GM19328 (cell line): ENCODE results near the gene PAX6.

Source experiments
- ATAC-seq: cut with Tn5 transposase; IDR thresholded peaks from one replicate; pipeline ENCODE4 v1.9.1; 2021; ENCODE audit warnings: mild to moderate bottlenecking, moderate library complexity; ENCODE audit not compliant: unreplicated experiment

The PAX6 gene

DNA sequence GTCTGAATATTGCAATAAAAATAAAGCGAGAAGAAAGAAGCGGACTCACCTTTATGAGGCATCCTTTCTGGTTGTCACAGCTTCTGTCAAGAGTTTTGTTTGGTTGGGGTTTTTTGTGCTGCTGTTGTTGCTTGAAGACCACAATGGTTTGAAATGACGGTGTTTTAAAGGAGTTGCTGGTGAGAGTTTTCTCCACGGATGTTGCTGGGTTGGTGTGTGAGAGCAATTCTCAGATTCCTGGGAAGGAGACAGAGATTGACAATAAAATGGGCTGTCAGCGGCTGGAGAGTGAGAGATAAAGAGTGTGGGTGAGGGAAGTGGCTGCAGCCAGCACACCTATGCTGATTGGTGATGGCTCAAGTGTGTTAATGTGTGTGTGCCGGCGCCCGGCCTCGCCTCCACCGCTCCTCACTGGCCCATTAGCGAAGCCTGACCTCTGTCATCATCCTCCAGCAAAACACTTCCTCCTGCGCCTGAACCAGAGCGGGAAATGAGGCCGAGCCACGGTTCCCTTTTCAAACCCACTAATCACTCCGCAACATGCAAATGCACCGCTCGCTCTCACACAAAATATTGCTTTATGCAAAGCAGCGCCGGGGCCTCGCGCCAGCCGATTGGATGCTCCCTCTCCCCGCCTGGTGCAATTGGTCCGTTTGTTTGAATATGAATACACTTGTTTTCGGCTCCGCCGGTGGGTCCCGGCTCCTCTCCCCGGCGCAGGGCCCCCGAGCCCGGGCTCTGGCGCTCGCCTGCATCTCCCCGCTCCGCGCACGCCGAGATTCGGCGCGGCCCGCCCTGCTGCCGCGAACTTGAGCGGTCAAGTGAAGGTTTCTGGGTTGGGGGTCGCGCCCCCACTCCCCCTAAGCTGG, at the start of gene PAX6:
TSS of gene PAX6 (minus strand) at position 544 of the 869 bp plus-strand sequence. CDS start 4,911 bp downstream, outside the sequence.
- ATAC-seq, result no peak

DNA sequence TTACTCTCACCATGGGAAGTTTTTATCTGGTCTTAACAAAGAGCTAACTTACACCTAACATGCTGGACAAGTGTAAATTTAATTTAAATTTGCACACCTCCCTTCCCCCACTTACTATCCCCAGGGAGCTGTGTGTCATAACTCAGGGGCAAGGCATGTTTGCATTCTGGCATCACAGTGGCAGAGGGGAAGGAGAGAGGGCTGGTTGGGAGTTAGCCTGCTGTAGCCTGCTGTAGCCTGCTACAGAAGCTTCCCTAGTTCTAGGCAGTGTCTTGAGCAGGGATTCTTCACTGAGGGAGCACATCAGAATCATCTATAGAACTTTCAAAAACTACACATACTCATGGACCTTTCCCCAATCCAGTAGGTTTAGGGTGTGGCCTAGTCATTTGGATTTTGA, 49.3 kb upstream of the PAX6 start:
- no peak for ATAC-seq

DNA sequence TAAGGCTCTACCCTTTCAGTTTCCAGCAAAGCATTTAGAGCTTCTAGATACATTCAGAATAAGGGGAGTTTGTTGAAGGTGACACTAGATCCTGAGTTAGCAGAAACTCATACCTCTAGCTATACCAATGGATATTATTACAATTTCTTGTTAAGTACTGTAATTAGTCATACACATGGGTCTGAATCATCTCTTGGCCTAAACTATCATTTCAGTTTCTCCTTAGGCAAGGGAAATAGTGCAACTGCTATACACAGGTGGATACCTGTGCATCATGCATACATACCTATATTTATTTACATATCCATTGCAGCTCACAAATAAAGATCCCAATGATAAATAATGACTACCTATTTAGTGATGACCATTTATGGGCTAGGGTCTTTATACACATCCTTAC, 45.1 kb upstream of the PAX6 start:
- no peak for ATAC-seq

GRCh38 chr11:31855466-31855865, 44.3 kb upstream of the PAX6 start:
- no peak for ATAC-seq

DNA sequence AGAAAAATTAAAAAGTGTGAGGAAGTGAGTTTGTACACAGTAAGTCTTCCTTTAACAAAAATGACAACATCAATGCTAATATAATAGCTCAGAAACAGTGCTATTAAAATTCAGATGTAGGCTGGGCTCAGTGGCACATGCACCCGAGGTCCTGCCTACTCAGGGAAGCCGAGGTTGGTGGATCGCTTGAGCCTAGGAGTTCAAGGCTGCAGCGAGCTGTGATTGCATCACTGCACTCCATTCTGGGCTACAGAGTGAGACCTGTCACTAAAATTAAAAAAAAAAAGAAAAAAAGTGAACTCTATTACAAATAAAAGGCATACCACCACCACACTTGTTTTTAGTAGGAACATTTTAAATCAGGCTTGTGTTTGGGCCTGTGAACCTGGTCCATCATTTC, 39.2 kb upstream of the PAX6 start:
- no peak for ATAC-seq

- no peak for ATAC-seq
Measured at GRCh38 chr11:31847761-31848160, 36.6 kb upstream of the PAX6 start.

DNA sequence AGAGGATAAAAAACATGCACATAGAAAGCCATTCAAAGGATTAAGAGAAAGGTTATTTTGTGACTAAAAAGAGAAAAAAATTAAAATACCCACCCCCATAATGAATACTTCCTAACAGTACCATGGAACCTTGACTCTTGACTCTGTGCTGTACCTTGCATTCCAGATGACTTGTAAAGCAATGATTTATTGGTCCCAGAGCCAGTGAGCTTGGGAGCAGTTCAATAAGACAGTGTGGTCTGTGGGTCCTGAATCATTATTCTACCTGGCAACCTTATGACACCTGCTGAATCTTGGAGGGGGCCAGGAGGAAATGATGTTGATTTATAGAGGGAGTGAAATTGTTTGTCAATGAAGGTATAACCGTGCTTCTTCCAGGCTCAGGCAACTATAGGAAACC, 34.2 kb upstream of the PAX6 start:
- ATAC-seq, result no peak

- ATAC-seq, result no peak
Measured at GRCh38 chr11:31844351-31844750, 33.2 kb upstream of the PAX6 start.

DNA sequence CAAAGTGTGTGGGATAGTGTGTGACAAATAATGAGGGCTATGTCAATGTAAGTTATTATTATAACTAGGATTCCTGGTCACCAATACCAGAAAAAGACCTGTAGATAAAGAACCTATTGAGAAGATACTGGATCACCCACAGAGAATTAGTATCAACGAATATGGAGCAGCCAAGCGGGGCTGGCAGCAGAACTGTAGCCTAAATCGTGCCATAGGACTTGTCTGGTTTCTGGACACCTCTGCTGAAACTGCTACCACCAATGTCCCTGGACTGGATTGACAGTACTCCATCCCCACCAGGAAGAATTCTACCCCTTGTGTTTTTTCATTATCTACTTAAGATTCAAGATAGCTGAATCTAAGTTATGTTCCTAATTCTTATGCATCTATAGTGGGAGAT, 30.3 kb upstream of the PAX6 start:
- no peak for ATAC-seq

GRCh38 chr11:31834237-31834636, 23.1 kb upstream of the PAX6 start:
- ATAC-seq, result no peak

- no peak for ATAC-seq
Measured at GRCh38 chr11:31830406-31830805, 19.3 kb upstream of the PAX6 start.

GRCh38 chr11:31828217-31828616, 17.1 kb upstream of the PAX6 start:
- no peak for ATAC-seq

DNA sequence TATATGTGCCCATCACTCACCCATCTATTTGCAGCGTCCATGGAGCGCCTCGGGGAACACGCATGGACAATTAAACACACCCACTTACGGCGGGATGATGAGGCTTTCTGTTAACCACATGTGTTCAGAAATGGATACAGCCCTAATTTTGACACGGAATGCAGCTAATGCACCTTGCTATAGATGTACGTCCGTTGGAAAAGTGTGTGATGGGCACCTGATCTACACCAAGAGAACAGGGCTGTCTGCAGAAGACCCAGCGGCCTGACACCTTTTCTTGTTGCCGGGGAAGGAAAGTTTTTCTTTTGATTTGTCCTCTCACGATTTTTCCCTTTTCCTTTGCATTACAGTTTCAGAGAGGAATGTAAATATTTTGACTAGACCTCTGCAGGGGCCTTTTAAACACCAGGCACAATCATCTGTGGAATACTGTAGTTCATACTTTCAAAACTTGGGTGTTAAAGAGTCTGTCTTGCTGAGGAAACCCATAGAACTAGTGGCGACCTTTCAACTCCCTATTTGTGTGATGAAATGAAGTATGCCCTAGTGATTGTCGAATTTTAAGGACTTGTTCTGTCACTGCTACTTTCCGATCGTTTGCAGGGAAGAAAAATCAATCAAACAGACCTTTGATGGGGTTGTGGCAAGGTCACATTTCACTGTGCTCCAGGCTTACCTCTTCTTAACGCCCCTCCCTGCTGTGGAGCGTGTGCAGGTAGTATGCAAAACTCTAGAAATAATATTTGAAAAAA, 16.5 kb upstream of the PAX6 start:
- no peak for ATAC-seq

- ATAC-seq, result no peak
Measured at GRCh38 chr11:31826536-31827438, 15.7 kb upstream of the PAX6 start.

DNA sequence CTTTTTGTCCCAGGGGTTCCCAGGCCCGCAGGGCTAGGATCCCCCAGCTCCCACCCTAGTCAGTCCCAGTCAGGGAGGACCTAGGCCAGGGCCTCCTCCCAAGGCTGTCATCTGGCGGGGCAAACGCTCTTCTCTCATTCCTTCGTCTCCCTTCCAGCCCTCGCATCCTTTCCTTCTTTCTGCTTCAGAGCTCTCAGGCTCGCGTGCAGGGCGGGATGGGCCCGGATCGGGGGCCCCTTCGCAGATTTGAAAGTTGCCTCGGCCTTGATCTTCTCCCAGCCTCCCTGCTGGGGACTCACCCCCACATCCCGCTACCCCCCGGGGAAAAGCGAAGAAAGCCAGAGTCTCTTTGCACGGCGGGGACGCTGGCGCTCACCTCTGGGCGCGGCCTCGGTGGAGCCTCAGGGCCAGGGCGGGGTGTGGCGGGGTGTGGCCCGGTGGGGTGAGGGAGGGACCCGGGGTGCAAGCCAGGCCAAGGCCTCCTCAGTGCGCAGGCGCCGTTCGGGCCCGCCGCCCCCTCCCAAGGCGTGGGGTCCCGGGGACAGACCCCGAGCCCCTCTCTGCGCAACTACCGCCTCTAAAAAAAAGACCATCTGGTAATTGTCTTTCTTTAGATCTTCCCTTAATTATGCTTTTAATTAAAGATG, 14.8 kb upstream of the PAX6 start:
- ATAC-seq, result no peak

DNA sequence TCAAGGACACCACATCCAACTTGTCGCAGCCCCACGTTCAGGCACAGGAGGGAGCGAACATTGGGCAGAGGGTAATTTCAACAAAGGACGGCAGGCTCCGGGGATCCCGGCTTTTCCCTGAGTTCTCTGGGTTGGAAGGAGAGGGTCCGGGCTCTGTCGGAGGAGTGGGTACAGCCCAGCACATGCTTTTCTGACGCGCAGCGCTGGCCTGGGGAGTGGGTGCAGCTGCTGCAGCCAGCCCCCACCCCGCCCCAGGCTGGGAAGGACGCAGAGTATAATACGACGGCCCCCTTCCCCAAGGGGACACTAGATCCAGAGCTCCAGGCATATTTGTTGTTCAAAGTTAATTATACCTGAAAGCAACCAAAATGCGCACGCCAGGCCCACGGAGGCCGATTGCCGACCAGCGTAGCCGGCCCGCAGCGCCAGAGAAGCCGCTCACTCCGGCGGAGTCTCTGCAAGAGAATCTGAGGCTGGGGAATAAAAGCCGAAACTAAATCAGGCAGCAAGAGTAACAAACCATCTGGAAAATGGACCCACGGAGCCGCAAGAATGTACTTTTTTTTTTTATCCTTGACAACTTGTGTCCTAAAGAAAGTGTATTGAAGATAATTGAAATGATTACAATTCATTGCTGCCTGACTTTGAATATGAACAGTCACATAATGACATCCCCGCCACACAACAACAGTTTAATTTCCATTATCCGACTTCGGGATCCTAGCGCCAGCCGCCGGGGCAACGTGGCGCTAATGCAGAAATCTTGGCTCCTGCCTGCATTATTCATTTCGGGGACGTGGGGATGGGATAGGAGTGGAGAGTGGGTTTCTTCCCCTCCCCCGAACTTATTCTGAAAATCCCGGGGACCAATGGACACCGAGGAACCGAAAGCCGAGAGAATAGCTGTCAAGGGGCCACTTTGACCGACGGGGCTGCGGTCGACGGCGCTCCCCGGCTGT, 14.0 kb upstream of the PAX6 start:
- ATAC-seq, result no peak

- ATAC-seq, result no peak
Measured at GRCh38 chr11:31824332-31824878, 13.3 kb upstream of the PAX6 start.

DNA sequence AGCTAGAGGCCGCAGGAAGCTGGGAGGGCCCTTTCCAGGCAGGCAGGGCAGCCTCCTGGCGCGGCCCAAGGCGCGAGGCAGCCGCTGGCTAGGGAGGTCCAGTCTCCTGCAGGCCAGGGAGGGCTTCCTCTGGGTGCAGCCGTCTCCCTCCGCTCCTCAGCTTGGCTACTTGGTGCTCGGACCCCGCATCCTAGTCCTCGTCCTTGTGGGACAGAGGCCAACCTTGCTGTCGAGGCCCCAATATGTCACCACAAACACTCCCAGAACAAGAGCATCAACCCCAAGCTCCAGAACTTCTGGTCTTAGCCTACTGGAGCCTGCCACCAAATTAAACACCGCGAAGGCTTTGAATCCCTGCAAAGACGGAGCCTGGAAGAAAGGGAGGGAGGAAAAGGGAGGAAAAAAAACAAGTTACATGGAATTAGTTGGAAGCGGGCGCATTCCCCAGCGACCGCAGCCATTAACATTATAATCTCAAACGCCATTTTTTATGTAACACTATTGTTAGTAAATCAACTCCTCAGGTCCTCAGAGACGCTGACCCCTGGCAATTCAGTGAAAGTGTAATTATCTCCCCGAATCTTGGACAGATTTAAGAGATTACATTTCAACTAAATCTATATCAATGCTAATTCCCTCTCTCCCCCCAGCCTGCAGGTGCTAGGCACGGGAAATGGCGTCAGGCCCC, 12.7 kb upstream of the PAX6 start:
- ATAC-seq, result no peak
